NCI-H2196 (cell line): ENCODE measurements around the gene SCAMP2.
A peak's percentile ranks its signal among the peaks of the same experiment; 100 is the strongest.
"Not testable (repeated sequence)": the region's sequence is repeated elsewhere in the genome, so short reads cannot be mapped to it uniquely, and the experiment has no call there.

Source experiments
- DNase-seq: peaks from one replicate; lab custom pipeline; 2025; ENCODE audit not compliant: unreplicated experiment; lab: John Stamatoyannopoulos, UW

The SCAMP2 gene, protein sequence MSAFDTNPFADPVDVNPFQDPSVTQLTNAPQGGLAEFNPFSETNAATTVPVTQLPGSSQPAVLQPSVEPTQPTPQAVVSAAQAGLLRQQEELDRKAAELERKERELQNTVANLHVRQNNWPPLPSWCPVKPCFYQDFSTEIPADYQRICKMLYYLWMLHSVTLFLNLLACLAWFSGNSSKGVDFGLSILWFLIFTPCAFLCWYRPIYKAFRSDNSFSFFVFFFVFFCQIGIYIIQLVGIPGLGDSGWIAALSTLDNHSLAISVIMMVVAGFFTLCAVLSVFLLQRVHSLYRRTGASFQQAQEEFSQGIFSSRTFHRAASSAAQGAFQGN

DNA sequence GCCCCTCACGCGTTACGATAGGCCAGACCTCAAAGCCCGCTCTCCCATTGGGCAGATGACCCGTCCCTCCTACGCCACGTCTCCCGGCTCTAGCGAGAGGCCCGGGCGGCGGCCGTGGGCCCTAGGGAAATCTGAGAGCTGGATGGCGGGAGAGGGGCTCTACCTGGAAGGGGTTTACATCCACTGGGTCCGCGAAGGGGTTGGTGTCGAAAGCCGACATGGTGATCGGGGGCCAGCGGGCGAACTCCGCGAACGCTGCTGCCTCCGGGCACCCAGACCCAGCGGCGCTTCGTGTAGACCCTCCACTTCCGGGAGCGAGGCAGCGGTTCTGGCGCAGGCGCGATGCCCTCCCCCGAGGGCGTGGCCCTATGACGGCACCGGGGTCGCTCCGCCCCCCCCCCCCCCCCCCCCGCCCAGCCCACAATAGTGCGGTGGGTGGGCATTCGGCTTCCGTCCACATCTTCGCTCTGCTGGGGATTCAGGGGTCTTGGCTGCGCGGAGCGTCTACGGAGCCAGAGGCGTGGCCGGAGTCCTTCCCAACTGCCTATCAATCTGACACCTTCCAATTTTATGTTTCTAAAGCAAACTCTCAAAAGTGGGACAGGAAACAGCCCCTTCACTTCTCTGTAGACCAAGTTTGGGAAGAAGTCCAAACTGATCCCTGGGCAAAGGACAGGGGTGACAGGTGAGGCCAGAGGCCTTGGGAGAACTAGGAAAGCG lies at the start of gene SCAMP2:
Gene SCAMP2, minus strand, starts transcription at position 330 of the 720 bp plus-strand sequence. Its CDS starts 110 bp downstream, at position 220.
- peak; percentile 71 for DNase-seq

DNA sequence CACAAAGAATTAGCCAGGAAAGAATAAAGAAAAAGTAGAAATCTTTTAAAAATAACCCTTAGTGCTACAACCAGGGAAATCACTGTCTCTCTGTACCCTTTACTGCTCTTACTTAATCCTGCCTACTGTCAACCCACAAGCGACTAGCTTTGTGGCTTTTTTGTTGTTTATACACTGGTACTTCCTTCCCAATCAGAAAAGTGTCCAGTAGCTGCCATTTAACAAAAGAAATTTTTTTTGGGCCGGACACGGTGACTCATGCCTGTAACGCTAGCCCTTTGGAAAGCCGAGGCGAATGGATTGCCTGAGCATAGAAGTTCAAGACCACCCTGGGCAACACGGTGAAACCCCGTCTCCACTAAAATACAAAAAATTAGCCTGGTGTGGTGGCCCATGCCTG lies 47.3 kb upstream of the SCAMP2 start:
- DNase-seq = no peak

DNA sequence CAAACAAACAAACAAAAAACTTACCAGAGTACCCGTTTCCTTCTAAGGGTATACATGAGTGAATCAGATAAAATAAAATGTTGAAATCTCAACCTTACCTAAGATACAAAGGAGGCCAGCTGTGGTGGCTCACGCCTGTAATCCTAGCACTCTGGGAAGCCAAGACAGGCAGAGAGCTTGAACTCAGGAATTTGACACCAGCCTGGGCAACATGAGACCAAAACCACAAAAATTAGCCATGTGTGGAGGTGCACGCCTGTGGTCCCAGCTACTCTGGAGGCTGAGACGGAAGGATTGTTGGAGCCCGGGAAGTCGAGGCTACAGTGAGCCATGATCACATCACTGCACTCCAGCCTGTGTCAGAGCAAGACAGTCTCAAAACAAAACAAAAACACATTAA lies 44.5 kb upstream of the SCAMP2 start:
- DNase-seq = no peak

DNA sequence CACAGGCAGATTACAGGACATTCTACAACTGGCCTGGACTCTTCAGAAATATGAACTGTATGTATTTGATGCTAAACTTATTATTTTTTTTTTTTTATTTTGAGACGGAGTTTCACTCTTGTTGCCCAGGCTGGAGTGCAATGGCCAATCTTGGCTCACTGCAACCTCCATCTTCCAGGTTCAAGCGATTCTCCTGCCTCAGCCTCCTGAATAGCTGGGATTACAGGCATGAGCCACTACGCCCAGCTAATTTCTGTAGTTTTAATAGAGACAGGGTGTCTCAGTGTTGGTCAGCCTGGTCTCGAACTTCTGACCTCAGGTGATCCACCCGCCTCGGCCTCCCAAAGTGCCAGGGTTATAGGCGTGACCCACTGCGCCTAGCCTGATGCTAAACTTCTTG lies 40.6 kb upstream of the SCAMP2 start:
- DNase-seq = not testable (repeated sequence)

DNA sequence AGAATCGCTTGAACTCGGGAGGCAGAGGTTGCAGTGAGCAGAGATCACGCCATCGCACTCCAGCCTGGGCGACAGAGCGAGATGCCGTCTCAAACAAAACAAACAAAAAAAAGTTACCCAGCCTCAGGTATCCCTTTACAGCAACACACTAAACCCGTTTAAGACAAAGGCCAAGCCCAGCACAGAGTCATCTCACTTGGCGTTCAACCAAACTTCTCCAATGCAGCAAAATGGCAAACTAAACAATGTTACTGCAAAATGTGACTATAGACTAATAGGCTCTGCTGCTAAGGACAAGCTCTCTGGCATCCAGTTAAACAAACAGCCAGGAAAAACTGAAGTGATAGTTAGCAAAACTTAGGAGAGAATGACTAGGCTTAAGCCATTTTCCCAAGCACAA lies 39.9 kb upstream of the SCAMP2 start:
- DNase-seq = peak; percentile 37

DNA sequence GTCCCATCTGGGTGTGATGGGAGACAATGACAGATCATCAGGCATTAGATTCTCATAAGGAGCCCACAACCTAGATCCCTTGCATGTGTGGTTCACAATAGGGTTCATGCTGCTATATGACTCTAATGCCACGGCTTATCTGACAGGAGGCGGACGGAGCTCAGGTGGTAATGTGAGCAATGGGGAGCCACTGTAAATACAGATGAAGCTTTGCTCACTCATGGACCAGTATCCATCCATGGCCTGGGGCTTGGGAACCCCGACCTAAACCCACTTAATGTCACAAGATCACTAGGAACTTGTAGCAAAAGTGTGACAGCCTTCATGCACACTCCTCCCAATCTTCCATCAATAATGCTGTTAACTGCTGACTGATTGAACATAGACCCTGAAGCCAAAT lies 35.5 kb upstream of the SCAMP2 start:
- no peak for DNase-seq

DNA sequence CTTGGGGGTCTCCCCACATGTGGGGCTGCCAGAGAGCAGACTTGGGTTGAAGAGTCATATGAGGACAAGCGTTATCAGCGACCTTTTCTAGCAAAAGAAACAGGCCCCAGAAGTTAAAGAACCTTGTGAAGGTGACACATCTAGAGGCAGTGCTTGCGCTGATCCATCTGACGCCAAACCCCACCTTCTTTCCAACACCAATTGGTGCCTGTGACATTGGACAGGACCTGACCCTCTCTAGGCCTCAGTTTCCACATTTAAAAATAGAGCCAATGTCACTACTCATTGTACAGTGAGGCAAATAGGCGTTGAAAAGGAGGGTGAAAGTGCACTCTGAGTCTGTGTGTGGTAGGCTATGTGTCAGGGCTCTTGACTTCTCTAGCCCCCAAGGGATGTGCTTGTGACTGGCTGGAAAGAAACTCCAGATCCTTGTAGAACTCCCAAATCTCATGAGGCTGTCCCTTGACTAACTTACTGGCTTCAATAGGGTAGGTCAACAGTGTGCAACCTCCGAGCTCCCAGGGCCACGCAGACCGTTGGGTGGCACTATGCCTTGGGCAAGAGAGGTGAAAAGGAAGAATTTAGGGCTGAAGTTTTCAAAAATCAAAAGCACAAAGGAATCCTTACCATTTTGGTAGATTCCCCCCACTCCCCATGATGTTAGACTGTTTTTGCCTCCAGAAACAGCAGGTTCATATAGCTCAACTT lies 34.2 kb upstream of the SCAMP2 start:
- DNase-seq = no peak

DNA sequence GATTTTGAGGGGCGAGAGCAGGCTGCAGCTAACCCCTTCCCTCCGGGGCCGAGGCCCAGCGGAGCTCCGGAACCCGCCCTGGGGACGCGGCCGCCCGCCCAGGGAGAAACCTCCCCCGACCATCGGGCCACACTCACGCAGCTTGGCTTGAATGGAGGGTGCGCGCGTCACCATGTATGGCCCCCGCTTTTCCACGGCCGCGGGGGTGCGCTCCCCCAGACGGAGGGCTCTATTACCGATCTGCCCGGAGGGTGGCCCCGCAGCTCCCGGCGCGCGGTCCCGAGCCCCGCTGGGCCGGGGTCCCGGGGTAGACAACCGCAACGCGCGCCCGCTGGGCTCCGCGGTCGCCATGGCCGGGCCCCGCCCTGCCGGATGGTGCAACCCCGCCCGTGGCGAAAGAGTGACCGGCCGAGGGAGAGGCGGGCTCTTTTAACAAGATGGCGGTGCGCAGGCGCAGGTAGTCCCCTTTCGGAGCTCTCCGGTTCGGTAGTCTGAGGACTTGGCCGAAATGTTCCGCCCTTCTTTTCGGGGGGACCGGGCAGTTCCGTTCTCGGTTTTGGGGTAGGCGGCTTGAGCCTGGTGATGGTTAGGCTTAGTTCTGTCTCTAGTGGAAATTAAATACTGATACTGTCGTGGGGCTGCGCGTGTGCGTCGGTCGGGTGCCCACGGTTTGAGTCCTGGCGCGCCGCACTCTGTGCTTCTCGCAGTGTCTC lies 33.4 kb upstream of the SCAMP2 start, which contains the start of gene FAM219B:
Gene FAM219B, minus strand, starts transcription at position 402 of the 713 bp plus-strand sequence. Its CDS starts 51 bp downstream, at position 351.
- DNase-seq = peak; percentile 70

DNA sequence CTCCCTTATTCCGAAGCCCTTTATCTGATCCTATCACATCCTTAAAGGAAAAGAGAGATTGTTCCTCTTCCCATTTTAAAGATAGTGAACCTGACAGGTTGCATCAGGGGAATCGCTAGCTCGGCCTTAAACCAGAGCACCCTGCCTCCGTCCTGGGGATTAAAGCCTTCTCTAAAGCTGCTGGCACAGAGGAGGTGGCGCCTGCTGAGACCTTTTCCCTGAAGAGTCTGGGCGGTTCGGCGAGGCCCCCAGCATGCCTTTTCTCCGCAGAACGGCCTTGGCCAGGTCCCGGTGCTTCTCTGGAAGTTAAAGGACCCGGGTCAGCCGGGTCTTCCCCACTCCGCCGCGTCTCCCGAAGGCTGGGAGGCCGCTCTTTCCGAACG lies 32.9 kb upstream of the SCAMP2 start:
- no peak for DNase-seq

DNA sequence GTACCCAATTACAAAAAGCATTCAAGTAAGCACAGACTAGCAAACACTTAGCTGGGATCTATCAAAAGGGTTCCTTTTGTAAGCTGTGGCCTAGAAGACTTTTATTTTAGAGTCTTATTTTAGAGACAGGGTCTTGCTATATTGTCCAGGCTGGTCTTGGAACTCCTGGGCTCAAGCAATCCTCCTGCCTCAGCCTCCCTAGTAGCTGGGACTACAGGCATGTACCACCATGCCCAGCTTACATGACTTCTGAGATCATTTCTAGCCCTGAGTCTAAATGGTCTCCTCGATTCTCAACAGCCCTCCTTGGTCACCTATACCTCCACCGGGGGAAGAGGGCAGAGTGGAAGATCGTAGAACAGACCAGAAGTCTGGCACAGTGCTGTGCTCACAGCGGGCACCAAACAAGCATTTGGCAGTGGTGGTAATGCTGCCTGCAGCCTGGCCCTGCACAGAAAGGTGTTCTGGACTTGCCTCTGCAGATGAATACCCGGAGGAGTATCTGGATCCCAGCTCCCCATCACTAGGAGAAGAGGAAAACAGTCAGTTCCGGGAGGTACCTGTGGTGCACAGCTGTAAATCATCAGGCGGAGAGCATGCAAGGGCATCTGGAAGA lies 31.1 kb upstream of the SCAMP2 start:
- no peak for DNase-seq

DNA sequence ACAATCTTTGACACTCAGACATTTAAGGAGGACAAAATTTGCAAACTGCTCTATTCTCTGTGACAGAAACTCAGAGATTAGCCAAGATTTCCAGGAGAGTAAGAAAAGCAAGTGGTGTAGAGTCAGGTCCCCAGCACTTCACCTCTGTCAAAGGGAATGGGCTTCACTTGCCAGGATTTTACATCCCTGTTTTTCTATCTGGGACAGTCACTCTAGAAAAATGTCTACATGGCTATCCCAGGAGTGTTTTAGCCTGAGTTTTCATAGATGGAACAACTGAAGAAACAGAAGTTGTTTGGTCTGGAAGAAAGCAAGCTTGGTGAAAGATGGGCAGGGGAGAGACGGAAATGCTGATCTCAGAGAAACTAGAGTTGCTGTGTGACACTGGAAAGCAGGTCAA lies 30.5 kb upstream of the SCAMP2 start:
- no peak for DNase-seq

DNA sequence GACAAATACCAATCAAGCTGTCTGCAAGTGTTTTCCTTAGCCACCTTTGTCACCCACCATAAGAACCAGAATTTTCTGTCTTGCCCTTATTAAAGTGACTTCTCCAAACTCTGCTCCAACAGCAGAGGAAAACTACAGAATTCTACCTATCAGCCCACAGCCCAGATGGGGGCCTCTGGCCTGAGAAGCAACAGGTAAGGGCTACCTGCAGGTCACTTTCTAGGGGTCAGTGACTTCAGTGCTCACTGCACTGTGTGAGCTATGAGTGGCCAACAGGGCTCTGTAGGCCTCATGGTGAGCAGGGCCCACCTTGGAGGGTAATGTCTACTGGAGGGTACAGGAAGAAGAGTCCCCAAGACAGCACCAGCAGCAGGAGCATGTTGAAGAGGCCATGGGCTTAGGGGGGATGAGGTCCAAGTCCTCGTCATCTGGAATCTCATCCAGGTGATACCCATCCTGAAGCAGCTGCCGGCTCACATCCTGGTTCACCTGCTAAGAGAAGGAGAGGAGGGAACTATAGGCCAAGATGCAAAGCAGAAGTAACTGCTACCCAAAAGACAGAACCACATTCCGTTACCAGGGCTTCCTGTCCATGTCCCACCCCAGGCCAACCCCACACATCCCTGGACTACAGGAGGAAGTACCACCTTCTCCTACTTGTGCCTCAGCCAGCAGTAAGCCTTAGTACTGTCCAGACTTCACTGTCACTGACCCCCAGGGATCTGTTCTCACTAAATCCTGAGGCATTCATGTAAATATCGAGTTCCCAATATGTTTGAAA lies 29.3 kb upstream of the SCAMP2 start:
- DNase-seq = no peak

DNA sequence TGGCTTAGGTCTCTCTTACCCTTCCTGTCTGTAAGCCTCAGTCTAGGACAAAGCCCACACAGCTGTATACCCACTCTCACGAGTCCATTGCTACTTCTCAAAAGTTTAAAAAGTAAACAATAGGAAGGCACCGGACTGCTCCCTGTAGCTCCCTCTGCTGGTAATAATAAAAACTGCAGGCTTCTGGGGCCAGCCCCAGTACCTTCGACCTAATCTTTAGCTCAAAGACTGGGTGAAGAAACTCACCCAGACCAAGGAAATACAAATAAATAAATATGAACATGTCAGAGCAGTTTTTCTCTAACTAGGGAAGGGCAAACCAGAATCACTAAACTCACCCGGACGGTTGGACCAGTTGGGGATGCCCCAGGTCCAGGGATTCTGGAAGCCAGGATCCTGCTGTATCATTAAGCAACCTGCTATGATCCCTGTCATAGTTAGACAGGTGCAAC lies 28.5 kb upstream of the SCAMP2 start:
- peak; percentile 31 for DNase-seq

DNA sequence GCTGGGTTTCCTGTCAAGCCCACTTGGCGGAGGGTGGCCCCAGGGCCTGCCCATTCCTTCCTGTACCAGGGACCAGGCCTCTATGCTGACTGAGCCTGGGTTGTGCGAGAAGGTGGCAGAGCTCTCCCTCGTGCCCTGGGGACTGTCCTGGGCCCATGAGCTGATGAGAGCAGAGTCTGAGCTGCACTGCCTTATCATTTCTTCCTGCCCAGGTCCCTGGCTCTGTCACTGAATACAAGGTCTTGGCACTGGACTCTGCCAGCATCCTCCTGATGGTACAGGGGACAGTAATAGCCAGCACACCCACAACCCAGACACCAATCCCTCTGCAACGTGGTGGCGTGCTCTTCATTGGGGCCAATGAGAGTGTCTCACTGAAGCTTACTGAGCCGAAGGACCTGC lies 24.1 kb upstream of the SCAMP2 start:
- no peak for DNase-seq

DNA sequence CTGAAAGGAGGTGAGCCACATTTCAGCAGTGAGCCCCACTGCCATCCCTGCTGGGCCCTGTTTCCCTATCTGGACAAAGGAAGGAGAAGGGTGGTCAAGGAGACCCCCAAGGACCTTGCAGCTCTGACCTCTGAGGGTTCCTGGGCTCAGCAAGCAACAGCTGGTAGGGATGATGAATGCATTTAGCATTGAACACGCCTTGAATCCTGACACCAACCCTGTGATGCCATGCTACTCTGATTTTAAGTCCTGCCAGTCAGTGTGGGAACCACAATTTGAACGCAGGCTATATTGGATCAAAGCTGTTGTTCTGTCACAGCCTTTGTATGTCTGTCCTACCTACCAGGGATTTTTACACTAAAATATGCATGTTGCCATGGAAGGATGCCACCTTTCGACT lies 23.2 kb upstream of the SCAMP2 start:
- no peak for DNase-seq

DNA sequence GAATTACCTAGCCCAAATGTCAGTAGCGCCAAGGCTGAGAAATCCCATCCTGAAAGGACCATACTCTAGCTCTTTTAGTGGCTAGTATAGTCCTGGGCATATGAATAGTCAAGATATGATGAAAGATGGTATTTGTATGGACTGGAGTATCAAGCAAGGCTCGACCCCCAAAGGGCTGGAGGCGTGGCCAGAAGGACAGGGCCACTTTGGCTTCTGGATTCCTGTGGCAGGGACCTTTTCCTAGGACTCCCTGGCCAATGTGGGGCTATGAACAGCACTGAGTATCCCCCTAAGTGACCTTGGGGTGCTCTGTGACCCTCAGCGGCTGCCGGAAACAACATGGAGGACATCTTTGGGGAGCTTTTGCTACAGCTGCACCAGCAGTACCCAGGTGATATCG lies 22.7 kb upstream of the SCAMP2 start:
- no peak for DNase-seq

DNA sequence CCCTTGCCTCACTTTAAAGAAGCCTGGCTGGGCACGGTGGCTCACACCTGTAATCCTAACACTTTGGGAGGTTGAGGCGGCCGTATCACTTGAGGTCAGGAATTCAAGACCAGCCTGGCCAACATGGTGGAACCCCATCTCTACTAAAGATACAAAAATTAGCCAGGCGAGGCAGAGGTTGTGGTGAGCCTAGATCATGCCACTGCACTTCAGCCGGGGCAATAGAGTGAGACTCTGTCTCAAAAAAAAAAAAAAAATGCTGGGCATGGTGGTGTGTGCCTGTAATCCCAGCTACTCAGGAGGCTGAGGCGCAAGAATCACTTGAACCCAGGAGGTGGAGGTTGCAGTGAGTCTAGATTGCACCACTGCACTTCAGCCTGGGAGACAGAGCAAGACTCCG lies 21.2 kb upstream of the SCAMP2 start:
- DNase-seq = not testable (repeated sequence)

DNA sequence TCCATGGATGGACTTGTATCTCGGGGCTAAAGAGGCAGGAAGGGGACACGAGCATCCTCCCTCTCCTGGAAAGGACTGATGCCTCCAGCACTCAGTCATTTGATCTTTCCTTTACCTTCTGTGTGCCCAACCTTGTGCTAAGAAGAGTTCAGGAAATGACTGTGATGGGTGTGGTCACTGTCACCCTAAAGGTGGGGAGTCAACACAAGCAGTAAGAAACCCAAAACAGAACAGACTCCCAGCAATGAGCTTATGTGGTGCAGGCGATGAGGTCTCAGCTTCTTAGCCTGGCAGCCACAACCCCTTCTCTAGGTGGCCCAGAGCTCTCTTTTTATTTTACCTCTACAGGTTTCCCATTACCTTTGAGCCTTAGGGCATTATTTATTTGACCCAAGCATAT lies 20.5 kb upstream of the SCAMP2 start:
- no peak for DNase-seq

DNA sequence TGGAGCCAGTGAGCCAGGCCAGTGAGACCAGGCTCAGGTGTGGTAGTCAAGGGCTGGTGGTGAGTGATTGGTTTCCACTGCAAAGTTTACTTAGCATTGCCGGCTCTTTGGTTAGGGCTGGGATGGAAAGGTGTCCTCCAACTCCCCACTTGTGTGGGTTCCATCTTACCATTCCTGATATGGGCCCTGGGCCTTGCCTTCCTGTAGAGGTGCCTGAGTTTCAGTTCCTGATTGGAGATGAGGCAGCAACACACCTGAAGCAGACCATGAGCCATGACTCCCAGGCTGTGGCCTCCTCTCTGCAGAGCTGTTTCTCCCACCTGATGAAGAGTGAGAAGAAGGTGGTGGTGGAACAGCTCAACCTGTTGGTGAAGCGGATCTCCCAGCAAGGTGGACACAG lies 19.8 kb upstream of the SCAMP2 start:
- DNase-seq = no peak

DNA sequence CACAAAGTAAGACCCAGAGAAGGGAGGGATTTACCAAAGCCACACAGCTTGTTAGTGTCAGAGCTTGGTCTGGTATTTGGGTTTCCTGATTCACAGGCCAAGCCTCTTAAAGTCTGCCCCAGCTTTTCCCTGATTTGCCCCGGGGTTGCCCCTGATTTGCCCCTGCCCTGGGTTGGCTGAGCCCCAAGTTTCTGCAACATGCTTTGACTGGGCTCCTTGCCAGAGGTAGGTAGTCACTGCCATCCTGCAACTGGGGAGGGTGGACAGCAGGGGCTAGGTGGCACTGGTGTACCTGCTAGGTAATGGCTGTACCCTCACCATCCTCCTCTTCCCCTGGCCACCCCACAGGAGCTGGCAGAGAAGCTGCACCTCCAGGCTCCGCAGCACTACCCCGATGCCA lies 19.1 kb upstream of the SCAMP2 start:
- DNase-seq = no peak
